Measurements from ENCODE around the gene SUZ12.
"Not testable (repeated sequence)": the region's sequence is repeated elsewhere in the genome, so short reads cannot be mapped to it uniquely, and the experiment has no call there.

Gene SUZ12

DNA sequence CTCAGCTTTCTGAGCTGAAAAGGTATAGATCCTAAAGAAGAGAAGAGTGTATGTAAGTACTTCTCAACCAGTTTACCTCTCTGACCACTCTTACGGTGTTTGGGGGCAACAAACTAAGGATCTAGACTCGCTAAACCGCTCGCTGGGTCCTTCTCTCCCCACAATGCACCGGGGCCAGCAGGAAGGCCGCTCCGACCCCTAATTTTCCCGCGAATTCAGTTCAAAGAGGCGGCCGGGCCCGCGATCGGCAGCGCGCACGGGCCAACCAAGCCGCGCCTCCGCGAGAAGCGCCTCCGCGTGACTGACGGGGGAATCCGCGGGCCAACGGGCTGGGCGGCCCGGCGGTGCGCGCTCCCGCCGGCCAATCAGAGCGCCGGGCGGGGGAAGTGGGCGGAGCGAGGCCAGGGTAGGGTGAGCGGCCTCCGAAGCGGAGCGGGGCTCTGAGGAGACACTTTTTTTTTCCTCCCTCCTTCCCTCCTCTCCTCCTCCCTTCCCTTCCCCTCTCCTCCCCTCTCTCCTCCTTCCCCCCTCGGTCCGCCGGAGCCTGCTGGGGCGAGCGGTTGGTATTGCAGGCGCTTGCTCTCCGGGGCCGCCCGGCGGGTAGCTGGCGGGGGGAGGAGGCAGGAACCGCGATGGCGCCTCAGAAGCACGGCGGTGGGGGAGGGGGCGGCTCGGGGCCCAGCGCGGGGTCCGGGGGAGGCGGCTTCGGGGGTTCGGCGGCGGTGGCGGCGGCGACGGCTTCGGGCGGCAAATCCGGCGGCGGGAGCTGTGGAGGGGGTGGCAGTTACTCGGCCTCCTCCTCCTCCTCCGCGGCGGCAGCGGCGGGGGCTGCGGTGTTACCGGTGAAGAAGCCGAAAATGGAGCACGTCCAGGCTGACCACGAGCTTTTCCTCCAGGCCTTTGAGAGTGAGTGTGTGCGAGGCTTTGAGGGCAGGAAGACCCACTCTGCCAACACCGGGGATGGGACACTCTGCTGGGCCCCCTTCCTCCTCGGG is at the start of gene SUZ12:
Gene SUZ12, plus strand, starts transcription at position 393 of the 995 bp plus-strand sequence. Its CDS starts 240 bp downstream, at position 633.
- H3K27ac ChIP-seq (ENCODE audit: low read length): peak within 1 kb of the TSS; percentile 38
- peaks cover 18% of the 10 kb centered on the region; the same call in 1 of the 2 replicates for H3K36me3 ChIP-seq (ENCODE audit: insufficient read depth, low read depth, low read length)
- H3K27me3 ChIP-seq (ENCODE audit: insufficient read depth, low read length); H3K9me3 ChIP-seq (ENCODE audit: insufficient read depth, low read depth, low read length); H3K4me1 ChIP-seq (ENCODE audit: insufficient read depth, low read length): not testable (repeated sequence)
- H3K9ac ChIP-seq (ENCODE audit: low read depth, low read length): peak within 1 kb of the TSS; percentile 92
- peak within 1 kb of the TSS; percentile 79 for H3K4me3 ChIP-seq (ENCODE audit: low read length)

GRCh38 chr17:31888124-31888523 is 48.7 kb upstream of the SUZ12 start:
- Histone ChIP-seq H3K27ac (ENCODE audit: low read length) (no peak overlapping the region), H3K9me3 (ENCODE audit: insufficient read depth, low read depth, low read length) (no peaks in the 10 kb centered on the region), H3K36me3 (ENCODE audit: insufficient read depth, low read depth, low read length) (peaks cover 93% of the 10 kb centered on the region), H3K4me1 (ENCODE audit: insufficient read depth, low read length) (no peaks in the 10 kb centered on the region), H3K4me3 (ENCODE audit: low read length) (no peak overlapping the region), H3K9ac (ENCODE audit: low read depth, low read length) (no peak overlapping the region), H3K27me3 (ENCODE audit: insufficient read depth, low read length) (no peaks in the 10 kb centered on the region)

GRCh38 chr17:31900877-31901276 is 35.9 kb upstream of the SUZ12 start:
- Histone ChIP-seq H3K27me3 (ENCODE audit: insufficient read depth, low read length) (no peaks in the 10 kb centered on the region), H3K9me3 (ENCODE audit: insufficient read depth, low read depth, low read length) (no peaks in the 10 kb centered on the region), H3K36me3 (ENCODE audit: insufficient read depth, low read depth, low read length) (peaks cover 39% of the 10 kb centered on the region), H3K4me1 (ENCODE audit: insufficient read depth, low read length) (no peaks in the 10 kb centered on the region), H3K27ac (ENCODE audit: low read length) (no peak overlapping the region), H3K9ac (ENCODE audit: low read depth, low read length) (peak overlapping the region; percentile 93), H3K4me3 (ENCODE audit: low read length) (peak overlapping the region; percentile 95)

DNA sequence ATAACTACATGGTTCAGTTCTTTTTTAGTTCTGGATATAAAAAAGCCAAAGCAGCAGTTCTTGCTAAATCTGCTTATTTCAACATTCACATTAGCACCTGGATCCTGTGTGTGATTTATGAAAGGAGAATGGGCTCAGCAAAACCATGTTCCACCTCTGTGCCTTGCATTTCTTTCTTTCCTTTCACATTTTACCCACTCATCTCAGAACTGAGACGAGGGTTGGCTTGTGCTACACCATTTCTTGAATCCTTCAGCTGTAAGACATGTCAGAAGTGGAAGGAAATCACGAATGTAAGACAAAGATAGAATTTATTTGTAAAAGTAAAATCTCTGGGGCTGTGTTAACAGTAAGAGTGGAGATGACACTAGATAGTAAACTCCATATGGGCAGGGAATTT is 34.1 kb upstream of the SUZ12 start:
- no peak overlapping the region for H3K27ac ChIP-seq (ENCODE audit: low read length)

DNA sequence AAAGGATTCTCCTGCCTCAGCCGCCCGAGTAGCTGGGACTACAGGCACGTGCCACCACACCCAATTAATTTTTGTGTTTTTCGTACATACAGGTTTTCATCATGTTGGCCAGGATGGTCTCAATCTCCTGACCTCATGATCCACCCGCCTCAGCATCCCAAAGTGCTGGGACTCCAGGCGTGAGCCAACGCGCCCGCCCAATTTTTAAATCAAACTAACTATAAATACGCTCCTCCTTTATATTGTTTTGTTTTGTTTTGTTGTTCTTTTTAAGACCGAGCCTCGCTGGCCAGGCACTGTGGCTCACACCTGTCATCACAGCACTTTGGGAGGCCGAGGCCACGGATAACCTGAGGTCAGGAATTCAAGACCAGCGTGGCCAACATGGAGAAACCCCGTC is 33.4 kb upstream of the SUZ12 start:
- Histone ChIP-seq H3K36me3 (ENCODE audit: insufficient read depth, low read depth, low read length) (peaks cover 14% of the 10 kb centered on the region), H3K27ac (ENCODE audit: low read length) (no peak overlapping the region)

More for the DNA sequence above, 34.1 kb upstream of the SUZ12 start:
- H3K9ac ChIP-seq (ENCODE audit: low read depth, low read length): no peak overlapping the region
- H3K27me3 ChIP-seq (ENCODE audit: insufficient read depth, low read length): no peaks in the 10 kb centered on the region
- H3K4me1 ChIP-seq (ENCODE audit: insufficient read depth, low read length): no peaks in the 10 kb centered on the region
- H3K36me3 ChIP-seq (ENCODE audit: insufficient read depth, low read depth, low read length): peaks cover 21% of the 10 kb centered on the region
- no peak overlapping the region for H3K4me3 ChIP-seq (ENCODE audit: low read length)
- H3K9me3 ChIP-seq (ENCODE audit: insufficient read depth, low read depth, low read length): no peaks in the 10 kb centered on the region

DNA sequence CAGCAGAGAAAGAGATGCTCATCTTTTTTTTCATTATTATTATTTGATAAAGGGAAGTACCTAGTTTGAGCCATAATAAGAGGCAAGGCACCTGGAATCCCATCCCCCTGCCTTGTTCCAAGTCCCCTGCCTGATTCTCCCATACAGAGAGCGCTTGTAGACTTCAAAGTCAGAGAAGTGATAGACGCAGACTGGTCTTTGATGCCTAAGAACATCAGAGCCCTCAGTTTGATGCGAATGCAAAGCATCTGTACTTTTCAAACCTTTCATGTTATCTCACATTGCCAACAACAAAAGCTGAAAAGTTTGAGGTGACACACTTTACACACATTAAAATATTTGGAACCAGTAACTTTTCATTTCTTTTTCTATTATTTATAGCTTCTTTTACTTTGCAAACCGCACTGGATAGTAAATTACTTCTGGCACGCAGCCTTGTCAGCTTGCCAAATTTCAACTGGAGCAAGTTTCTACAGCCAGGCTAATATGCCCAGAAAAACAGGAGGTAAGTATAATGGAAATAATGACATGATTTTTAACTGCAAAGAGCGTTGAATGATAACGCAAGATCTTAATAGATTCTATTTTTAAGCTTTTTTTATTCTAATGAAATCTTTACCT is 29.4 kb upstream of the SUZ12 start:
- no peaks in the 10 kb centered on the region for H3K36me3 ChIP-seq (ENCODE audit: insufficient read depth, low read depth, low read length)
- H3K27ac ChIP-seq (ENCODE audit: low read length): no peak overlapping the region
- H3K9me3 ChIP-seq (ENCODE audit: insufficient read depth, low read depth, low read length): no peaks in the 10 kb centered on the region
- H3K4me3 ChIP-seq (ENCODE audit: low read length): no peak overlapping the region
- H3K27me3 ChIP-seq (ENCODE audit: insufficient read depth, low read length): no peaks in the 10 kb centered on the region
- no peak overlapping the region for H3K9ac ChIP-seq (ENCODE audit: low read depth, low read length)
- H3K4me1 ChIP-seq (ENCODE audit: insufficient read depth, low read length): no peaks in the 10 kb centered on the region

More for the DNA sequence above, 33.4 kb upstream of the SUZ12 start:
- Histone ChIP-seq H3K4me3 (ENCODE audit: low read length) (no peak overlapping the region), H3K27me3 (ENCODE audit: insufficient read depth, low read length) (no peaks in the 10 kb centered on the region), H3K9me3 (ENCODE audit: insufficient read depth, low read depth, low read length) (no peaks in the 10 kb centered on the region), H3K9ac (ENCODE audit: low read depth, low read length) (no peak overlapping the region), H3K4me1 (ENCODE audit: insufficient read depth, low read length) (no peaks in the 10 kb centered on the region)

- Histone ChIP-seq H3K27me3 (ENCODE audit: insufficient read depth, low read length) (no peaks in the 10 kb centered on the region), H3K4me3 (ENCODE audit: low read length) (no peak overlapping the region), H3K4me1 (ENCODE audit: insufficient read depth, low read length) (no peaks in the 10 kb centered on the region), H3K9me3 (ENCODE audit: insufficient read depth, low read depth, low read length) (no peaks in the 10 kb centered on the region), H3K36me3 (ENCODE audit: insufficient read depth, low read depth, low read length) (no peaks in the 10 kb centered on the region), H3K9ac (ENCODE audit: low read depth, low read length) (no peak overlapping the region), H3K27ac (ENCODE audit: low read length) (no peak overlapping the region)
Observed at GRCh38 chr17:31908386-31908785, 28.4 kb upstream of the SUZ12 start.

DNA sequence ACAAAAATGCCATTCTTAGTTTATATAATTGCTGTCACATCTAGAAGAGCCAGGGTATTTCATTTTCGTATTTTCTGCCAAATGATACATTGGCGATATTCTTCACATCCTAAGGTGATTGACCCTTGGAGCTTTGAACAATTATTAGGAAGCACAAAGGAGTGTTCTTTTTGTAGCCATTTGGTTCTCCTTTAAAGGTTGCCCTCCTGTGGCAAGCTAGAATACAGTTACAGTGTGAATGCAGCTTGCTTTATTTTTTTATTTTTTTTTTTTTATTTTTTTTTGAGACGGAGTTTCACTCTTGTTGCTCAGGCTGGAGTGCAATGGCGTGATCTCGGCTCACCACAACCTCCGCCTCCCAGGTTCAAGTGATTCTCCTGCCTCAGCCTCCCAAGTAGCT is 24.1 kb upstream of the SUZ12 start:
- H3K4me3 ChIP-seq (ENCODE audit: low read length); H3K27me3 ChIP-seq (ENCODE audit: insufficient read depth, low read length); H3K4me1 ChIP-seq (ENCODE audit: insufficient read depth, low read length); H3K36me3 ChIP-seq (ENCODE audit: insufficient read depth, low read depth, low read length); H3K9ac ChIP-seq (ENCODE audit: low read depth, low read length); H3K27ac ChIP-seq (ENCODE audit: low read length); H3K9me3 ChIP-seq (ENCODE audit: insufficient read depth, low read depth, low read length): not testable (repeated sequence)

DNA sequence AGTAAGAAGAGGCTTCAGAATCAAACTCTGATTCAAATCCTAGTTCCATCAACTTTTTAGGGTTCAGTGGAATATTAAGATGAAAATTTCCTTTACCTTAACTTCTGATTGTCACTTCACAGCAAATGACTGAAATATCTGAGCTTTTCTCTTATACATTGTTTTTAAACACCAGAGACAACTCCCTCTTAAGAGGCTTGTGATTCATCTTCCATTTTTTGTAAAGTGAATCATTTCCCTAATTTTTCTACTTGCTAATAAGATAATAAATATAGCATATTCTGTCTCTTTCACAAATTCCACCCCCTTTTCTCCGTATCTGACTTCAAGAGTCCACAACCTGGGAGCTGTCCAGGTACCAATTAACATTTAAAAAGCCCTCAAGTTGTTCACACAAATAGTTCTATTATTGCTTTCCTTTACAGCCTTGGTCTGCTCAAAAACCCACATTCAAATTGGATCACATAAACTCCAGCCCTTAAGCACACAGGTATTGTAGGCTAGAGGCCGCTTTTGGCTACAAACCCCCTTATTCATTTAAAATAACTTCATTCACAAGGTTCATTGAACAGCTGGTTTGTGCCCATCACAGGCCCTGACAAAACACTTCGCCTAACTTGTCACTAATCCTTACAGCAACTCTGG is 21.2 kb upstream of the SUZ12 start:
- H3K36me3 ChIP-seq (ENCODE audit: insufficient read depth, low read depth, low read length): no peaks in the 10 kb centered on the region
- H3K9me3 ChIP-seq (ENCODE audit: insufficient read depth, low read depth, low read length): no peaks in the 10 kb centered on the region
- no peak overlapping the region for H3K27ac ChIP-seq (ENCODE audit: low read length)
- H3K9ac ChIP-seq (ENCODE audit: low read depth, low read length): no peak overlapping the region
- peaks cover 6% of the 10 kb centered on the region; the same call in 1 of the 2 replicates for H3K4me1 ChIP-seq (ENCODE audit: insufficient read depth, low read length)
- H3K4me3 ChIP-seq (ENCODE audit: low read length): no peak overlapping the region
- H3K27me3 ChIP-seq (ENCODE audit: insufficient read depth, low read length): no peaks in the 10 kb centered on the region

DNA sequence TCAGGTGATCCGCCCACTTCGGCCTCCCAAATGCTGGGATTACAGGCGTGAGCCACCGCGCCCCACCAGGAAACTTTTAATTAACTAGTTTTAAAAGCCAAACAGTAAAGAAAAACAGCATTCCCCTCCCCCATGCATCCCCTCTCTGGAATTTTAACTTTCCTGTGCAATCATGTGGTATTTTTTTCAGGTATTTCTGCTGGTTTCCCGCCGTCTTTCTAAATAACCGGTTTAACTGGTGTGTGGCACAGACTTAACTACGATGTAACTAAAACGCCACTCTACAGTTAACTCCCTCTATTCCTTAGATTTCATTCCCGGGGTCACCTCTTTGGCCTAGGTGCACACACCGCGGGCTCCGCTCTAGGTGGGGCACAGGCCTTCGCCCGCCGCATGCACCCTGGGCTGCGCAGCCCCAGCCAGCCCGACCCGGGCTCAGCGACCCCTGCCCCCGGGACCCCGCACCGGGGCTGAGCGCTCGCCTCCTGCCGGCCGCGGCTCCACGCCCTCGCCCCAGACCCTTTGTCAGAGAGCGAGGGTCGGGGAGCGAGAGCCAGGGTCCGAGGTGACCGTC is 20.2 kb upstream of the SUZ12 start:
- H3K4me3 ChIP-seq (ENCODE audit: low read length): no peak overlapping the region
- no peaks in the 10 kb centered on the region for H3K36me3 ChIP-seq (ENCODE audit: insufficient read depth, low read depth, low read length)
- no peaks in the 10 kb centered on the region for H3K9me3 ChIP-seq (ENCODE audit: insufficient read depth, low read depth, low read length)
- no peak overlapping the region for H3K27ac ChIP-seq (ENCODE audit: low read length)
- no peak overlapping the region for H3K9ac ChIP-seq (ENCODE audit: low read depth, low read length)
- peaks cover 6% of the 10 kb centered on the region; the same call in 1 of the 2 replicates for H3K4me1 ChIP-seq (ENCODE audit: insufficient read depth, low read length)
- H3K27me3 ChIP-seq (ENCODE audit: insufficient read depth, low read length): no peaks in the 10 kb centered on the region

DNA sequence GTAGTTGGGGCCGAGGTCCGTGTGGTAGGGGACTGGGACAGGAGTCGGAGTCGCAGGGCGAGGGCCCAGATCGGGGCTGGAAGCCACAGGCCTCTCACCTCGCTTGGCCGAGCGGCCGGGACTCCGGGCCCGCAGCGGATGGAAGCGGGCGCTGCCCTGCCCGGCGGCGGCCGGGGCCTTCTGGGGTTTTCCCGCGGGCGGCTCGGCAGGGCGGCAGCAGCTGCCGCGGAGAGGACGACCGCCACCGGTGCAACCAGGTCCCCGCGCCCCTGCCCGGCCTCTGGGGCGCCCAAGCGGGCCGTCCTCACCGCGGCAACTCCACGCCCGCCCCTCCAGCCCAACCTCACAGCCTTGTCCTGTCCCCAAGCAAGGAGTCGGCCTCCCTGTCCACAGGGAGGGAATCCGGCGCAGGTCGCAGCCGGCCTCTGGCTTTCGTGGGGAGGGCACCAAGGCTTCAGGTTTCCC is 19.7 kb upstream of the SUZ12 start:
- H3K36me3 ChIP-seq (ENCODE audit: insufficient read depth, low read depth, low read length): no peaks in the 10 kb centered on the region
- H3K9ac ChIP-seq (ENCODE audit: low read depth, low read length): no peak overlapping the region
- H3K27ac ChIP-seq (ENCODE audit: low read length): no peak overlapping the region
- H3K4me3 ChIP-seq (ENCODE audit: low read length): no peak overlapping the region
- peaks cover 6% of the 10 kb centered on the region; the same call in 1 of the 2 replicates for H3K4me1 ChIP-seq (ENCODE audit: insufficient read depth, low read length)
- no peaks in the 10 kb centered on the region for H3K27me3 ChIP-seq (ENCODE audit: insufficient read depth, low read length)
- H3K9me3 ChIP-seq (ENCODE audit: insufficient read depth, low read depth, low read length): no peaks in the 10 kb centered on the region
